PC-9 (cell line): ENCODE results near the gene VSIG4. TPM values are rescaled to one million over a fixed set of nuclear protein-coding genes. Genes with fewer than 3 reads are reported as not detected.

Experiments used
- BruUV-seq: library from RNA; stranded (reverse); fragments of 400-500 nt; replicated peaks from 2 replicates; lab custom pipeline; 2021; lab: Mats Ljungman, UMichigan
- CTCF ChIA-PET: fragments of 300-600 bp; sonication (Branson Sonifier 250); formaldehyde crosslinking; loops from one replicate; lab custom pipeline; 2022; ENCODE audit warnings: antibody characterized with exemption; lab: Charles Lee
- POLR2A ChIA-PET: fragments of 300-600 bp; sonication (Branson Sonifier 250); formaldehyde crosslinking; loops from one replicate; lab custom pipeline; 2022; ENCODE audit warnings: antibody characterized with exemption; ENCODE audit not compliant: unreplicated experiment; lab: Charles Lee
- DNase-seq, 2 experiments: peaks; one replicate each; pipeline versions ENCODE4 v3.0.0 to v3.0.0-alpha.2; 2015 to 2022; ENCODE audit warnings: mixed read lengths in 1 of 2
- H2AFZ ChIP-seq: fragments of 200-600 bp; sonication (generic); 2 replicates; pipeline ENCODE4 v1.8.1; 2017; ENCODE audit warnings: antibody characterized with exemption
- H3F3A ChIP-seq: fragments of 200-600 bp; sonication (generic); 2 replicates; pipeline ENCODE4 v1.8.1; 2017; ENCODE audit warnings: antibody characterized with exemption, mild to moderate bottlenecking, low read depth; ENCODE audit not compliant: insufficient read depth
- H3K27ac ChIP-seq: fragments of 200-600 bp; sonication (generic); 2 replicates; pipeline ENCODE4 v1.6.1; 2016; ENCODE audit warnings: mixed run types
- H3K27me3 ChIP-seq: fragments of 200-600 bp; sonication (generic); 2 replicates; pipeline ENCODE4 v1.6.1; 2016; ENCODE audit warnings: low read depth, mixed run types; ENCODE audit not compliant: insufficient read depth
- H3K36me3 ChIP-seq: fragments of 200-600 bp; sonication (generic); 2 replicates; pipeline ENCODE4 v1.6.1; 2016; ENCODE audit warnings: low read depth, mixed run types
- H3K4me1 ChIP-seq: fragments of 200-600 bp; sonication (generic); replicated peaks from 2 replicates; pipeline ENCODE4 v1.6.1; 2016; ENCODE audit warnings: mixed run types; ENCODE audit not compliant: insufficient read depth
- H3K4me2 ChIP-seq: fragments of 200-600 bp; sonication (generic); 2 replicates; pipeline ENCODE4 v1.6.1; 2017; ENCODE audit warnings: mixed run types
- H3K4me3 ChIP-seq: fragments of 200-600 bp; sonication (generic); 2 replicates; pipeline ENCODE4 v1.6.1; 2016; ENCODE audit warnings: mixed run types
- H3K79me2 ChIP-seq: fragments of 200-600 bp; sonication (generic); 2 replicates; pipeline ENCODE4 v1.6.1; 2017; ENCODE audit warnings: low read depth, mixed run types
- H3K9me2 ChIP-seq: fragments of 200-600 bp; sonication (generic); 2 replicates; pipeline ENCODE4 v1.8.1; 2017; ENCODE audit warnings: mild to moderate bottlenecking; ENCODE audit not compliant: insufficient read depth
- H3K9me3 ChIP-seq: fragments of 200-600 bp; sonication (generic); 2 replicates; pipeline ENCODE4 v1.8.1; 2016; ENCODE audit warnings: low read depth; ENCODE audit not compliant: insufficient read depth
- H4K20me1 ChIP-seq: fragments of 200-600 bp; sonication (generic); 2 replicates; pipeline ENCODE4 v1.8.1; 2017; ENCODE audit not compliant: insufficient read depth
- CTCF ChIP-seq: fragments of 200-600 bp; sonication (generic); conservative IDR thresholded peaks from 2 replicates; pipeline ENCODE4 v1.6.1; 2017; ENCODE audit warnings: mixed run types, antibody characterized with exemption, mild to moderate bottlenecking, moderate library complexity
- EZH2 ChIP-seq: fragments of 200-600 bp; sonication (generic); IDR thresholded peaks from 2 replicates; pipeline ENCODE4 v1.8.0; 2017; ENCODE audit warnings: antibody characterized with exemption, low read depth
- intact Hi-C: fragments of 100-400 bp; cut with micrococcal nuclease; formaldehyde crosslinking; loops from one replicate; pipeline ENCODE4 v1.10.0; 2022; ENCODE audit not compliant: unreplicated experiment
- total RNA-seq: library from RNA; stranded (reverse); gene quantifications from 2 replicates; pipeline ENCODE4 v1.2.3, GENCODE V29; 2021

Gene VSIG4
- total RNA-seq, 1 experiment from 2014 or later = not detected

GRCh38 chrX:66023385-66024091 is 16.3 kb downstream of the VSIG4 start:
- BruUV-seq = no TSS peak
- Histone ChIP-seq H3F3A (no peaks in the 10 kb centered on the region), H2AFZ (no peak overlapping the region), H3K36me3 (no peaks in the 10 kb centered on the region), H3K4me2 (no peak overlapping the region), H3K9me3 (no peaks in the 10 kb centered on the region), H3K79me2 (no peaks in the 10 kb centered on the region), H3K9me2 (no peaks in the 10 kb centered on the region), H4K20me1 (no peaks in the 10 kb centered on the region), H3K27me3 (no peaks in the 10 kb centered on the region), H3K4me1 (no peaks in the 10 kb centered on the region), H3K4me3 (no peak overlapping the region), H3K27ac (no peak overlapping the region)
- POLR2A ChIA-PET = no interaction called here
- intact Hi-C loops = no loop called here
- no peak; the same call in 1 of the 2 replicates for TF ChIP-seq CTCF
- TF ChIP-seq EZH2 = no peak
- CTCF ChIA-PET = no interaction called here
- DNase-seq = no peak

GRCh38 chrX:66022632-66023384 is 17.1 kb downstream of the VSIG4 start:
- Histone ChIP-seq H3K79me2 (no peaks in the 10 kb centered on the region), H3K36me3 (no peaks in the 10 kb centered on the region), H3K4me1 (no peaks in the 10 kb centered on the region), H2AFZ (no peak overlapping the region), H3K9me3 (no peaks in the 10 kb centered on the region), H3K4me3 (no peak overlapping the region), H3F3A (no peaks in the 10 kb centered on the region), H4K20me1 (no peaks in the 10 kb centered on the region), H3K9me2 (no peaks in the 10 kb centered on the region), H3K4me2 (no peak overlapping the region), H3K27me3 (no peaks in the 10 kb centered on the region), H3K27ac (no peak overlapping the region)
- POLR2A ChIA-PET = no interaction called here
- intact Hi-C loops = no loop called here
- BruUV-seq = no TSS peak
- no peak for DNase-seq
- CTCF ChIA-PET = no interaction called here
- TF ChIP-seq CTCF = no peak
- no peak for TF ChIP-seq EZH2

- Histone ChIP-seq H4K20me1 (no peaks in the 10 kb centered on the region), H3K4me3 (no peak overlapping the region), H3K4me1 (no peaks in the 10 kb centered on the region), H3F3A (no peaks in the 10 kb centered on the region), H3K27ac (no peak overlapping the region), H2AFZ (no peak overlapping the region), H3K4me2 (no peak overlapping the region), H3K36me3 (no peaks in the 10 kb centered on the region), H3K9me3 (no peaks in the 10 kb centered on the region), H3K9me2 (no peaks in the 10 kb centered on the region), H3K79me2 (no peaks in the 10 kb centered on the region), H3K27me3 (no peaks in the 10 kb centered on the region)
- POLR2A ChIA-PET = no interaction called here
- TF ChIP-seq CTCF (no peak), EZH2 (no peak)
- intact Hi-C loops = no loop called here
- BruUV-seq = no TSS peak
- CTCF ChIA-PET = no interaction called here
- no peak for DNase-seq
Observed at GRCh38 chrX:66021765-66022631, 17.9 kb downstream of the VSIG4 start.
